Testis (tissue), 2 donors: ENCODE data around the gene CRISP1.

Experiments used
- CTCF ChIP-seq, 3 experiments: fragments of 450-650 bp in 2 of 3; fragments of 200-600 bp in 1 of 3; sonication (generic) in 1 of 3; IDR thresholded peaks; one replicate each; pipeline ENCODE4 v1.5.1; 2016 to 2019; ENCODE audit warnings: antibody characterized with exemption in 3 of 3, mild to moderate bottlenecking in 2 of 3, moderate library complexity in 1 of 3
- POLR2A ChIP-seq: fragments of 450-650 bp; IDR thresholded peaks from one replicate; pipeline ENCODE4 v1.6.1; 2017; ENCODE audit warnings: antibody characterized with exemption, mild to moderate bottlenecking, moderate library complexity

- TF ChIP-seq CTCF (IDR thresholded peaks at IDR 0.05): no peak
- no peak for TF ChIP-seq POLR2A
Measured at GRCh38 chr6:49898904-49899566, 32.7 kb upstream of the CRISP1 start.
